Subcutaneous adipose tissue (tissue), 4 donors: ENCODE measurements around the gene CARD11. TPM values are rescaled to one million over a fixed set of nuclear protein-coding genes. Genes with fewer than 3 reads are reported as not detected.

Experiments
- CTCF ChIP-seq: fragments of 450-650 bp; IDR thresholded peaks from one replicate; pipeline ENCODE4 v1.5.1; 2016; ENCODE audit warnings: low read depth, mild to moderate bottlenecking, control low read depth, antibody characterized with exemption, moderate library complexity
- total RNA-seq, 4 donors: library from RNA; depleted of rRNA; stranded (reverse); fragments of >200 nt; gene quantifications; one replicate each; pipeline ENCODE4 v1.1.0, GENCODE V29; 2016

The CARD11 gene
- total RNA-seq, 4 donors from 2014 or later = 0.57 to 1.2 (median 0.77) TPM

DNA sequence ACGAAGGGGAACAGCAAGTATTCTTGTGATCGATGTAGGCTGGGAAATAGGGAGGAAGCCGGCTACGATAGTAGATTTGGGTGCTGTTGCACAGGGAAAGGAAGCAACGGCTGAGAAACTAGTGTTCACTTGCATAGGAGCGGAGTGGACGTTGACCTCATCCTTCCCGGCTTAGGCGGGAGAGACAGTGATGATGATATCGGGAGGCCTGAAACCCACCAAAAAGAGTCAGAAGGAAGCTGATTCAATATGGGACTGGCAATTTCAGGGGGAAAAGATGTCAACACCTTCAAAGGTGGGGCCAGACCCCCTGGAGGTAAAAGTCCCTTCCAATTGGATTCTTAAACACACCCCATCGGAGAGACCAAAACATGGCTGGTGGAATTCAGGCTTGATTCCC lies 61.3 kb downstream of the CARD11 start:
- TF ChIP-seq CTCF = no peak

DNA sequence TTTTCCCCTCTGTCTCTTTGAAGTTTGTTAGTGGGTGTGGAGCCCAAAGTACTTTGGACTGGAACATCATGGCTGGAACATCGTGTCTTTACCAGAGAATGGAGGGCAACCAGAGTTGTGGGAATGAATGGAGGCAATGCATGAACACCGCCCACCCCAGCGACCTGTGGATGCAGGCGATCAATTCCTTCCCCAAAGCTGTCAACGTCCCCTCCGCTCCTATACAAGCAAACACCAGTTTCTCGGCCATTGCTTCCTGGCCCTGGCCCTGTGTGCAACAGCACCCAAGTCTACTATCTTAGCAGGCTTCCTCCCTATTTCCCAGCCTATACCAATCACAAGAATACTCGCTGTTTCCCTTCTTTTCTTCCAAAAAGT lies 62.6 kb downstream of the CARD11 start:
- no peak for TF ChIP-seq CTCF

DNA sequence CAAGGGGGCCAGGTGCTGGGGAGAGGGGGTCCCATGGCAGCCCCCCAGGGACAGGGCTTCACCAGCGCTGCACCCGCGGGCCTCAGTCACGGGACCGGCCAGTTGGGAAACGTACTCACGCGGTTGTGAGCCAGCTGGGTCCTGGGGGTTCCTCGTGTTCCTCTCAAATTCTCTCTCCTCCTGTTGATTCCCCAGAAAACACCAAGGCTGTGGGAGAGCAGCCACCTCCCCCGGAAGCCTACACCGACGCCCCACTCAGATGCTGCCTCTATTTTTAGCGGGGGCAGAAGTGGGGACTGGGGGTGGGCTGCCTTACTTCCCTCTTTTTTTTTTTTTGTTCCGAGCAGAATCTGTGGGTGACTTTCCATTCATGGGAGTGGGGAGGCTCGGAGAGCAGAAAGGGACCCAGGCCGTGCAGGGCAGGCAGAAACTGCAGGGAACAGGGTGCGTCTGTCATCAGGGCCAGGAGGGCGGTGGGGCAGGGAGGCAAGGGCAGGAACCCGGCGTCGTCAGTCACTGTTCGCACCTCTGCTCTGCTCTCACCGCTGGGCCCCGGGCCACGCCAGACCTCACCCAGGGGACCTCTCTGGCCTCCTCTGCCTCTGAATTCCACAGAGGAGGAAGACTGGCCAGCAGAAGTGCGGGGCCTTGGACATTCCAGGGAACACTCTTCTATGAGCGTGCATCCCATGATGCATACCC lies 63.1 kb downstream of the CARD11 start:
- no peak for TF ChIP-seq CTCF

GRCh38 chr7:2979951-2980350 lies 63.7 kb downstream of the CARD11 start:
- TF ChIP-seq CTCF = no peak

GRCh38 chr7:2979201-2979631 lies 64.5 kb downstream of the CARD11 start:
- no peak for TF ChIP-seq CTCF

GRCh38 chr7:2978408-2978807 lies 65.3 kb downstream of the CARD11 start:
- TF ChIP-seq CTCF = no peak

DNA sequence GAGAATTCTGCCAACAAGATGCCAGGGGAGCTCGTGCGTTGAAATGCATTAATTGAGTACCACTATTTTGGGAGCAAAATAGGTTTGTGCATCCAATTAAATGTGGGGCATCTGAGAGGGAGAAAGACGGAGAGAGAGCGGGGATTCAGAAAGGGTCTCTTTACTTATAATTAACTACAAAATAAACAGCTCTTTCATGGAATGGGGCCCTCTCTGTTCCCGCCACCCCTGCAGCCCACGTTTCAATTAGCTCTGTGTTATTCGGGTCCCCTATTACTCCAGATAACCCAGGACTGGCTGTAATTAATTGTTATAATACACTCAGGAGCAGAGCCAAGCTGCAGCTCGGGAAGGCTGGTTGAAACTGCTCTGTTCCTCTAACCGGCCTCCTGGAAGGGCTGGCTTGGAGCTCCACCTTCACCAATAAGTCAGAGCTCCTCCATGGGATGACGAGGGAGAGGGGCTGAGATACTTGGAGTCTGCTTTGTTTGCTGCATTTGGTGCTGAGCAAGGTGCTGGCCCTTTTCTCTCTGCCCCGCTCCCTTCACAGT lies 67.8 kb downstream of the CARD11 start:
- no peak for TF ChIP-seq CTCF
